ENCODE measurements around the gene RAB3A. TPM values are rescaled to one million over a fixed set of nuclear protein-coding genes. Genes with fewer than 3 reads are reported as not detected.

RAB3A gene
- total and polyA plus RNA-seq, 9 of the 15 experiments (the other 6 are each of a cell fraction or from before 2014, with no cell fraction given), result 0.17 to 5.1 (median 0.90) TPM; not detected in 1

DNA sequence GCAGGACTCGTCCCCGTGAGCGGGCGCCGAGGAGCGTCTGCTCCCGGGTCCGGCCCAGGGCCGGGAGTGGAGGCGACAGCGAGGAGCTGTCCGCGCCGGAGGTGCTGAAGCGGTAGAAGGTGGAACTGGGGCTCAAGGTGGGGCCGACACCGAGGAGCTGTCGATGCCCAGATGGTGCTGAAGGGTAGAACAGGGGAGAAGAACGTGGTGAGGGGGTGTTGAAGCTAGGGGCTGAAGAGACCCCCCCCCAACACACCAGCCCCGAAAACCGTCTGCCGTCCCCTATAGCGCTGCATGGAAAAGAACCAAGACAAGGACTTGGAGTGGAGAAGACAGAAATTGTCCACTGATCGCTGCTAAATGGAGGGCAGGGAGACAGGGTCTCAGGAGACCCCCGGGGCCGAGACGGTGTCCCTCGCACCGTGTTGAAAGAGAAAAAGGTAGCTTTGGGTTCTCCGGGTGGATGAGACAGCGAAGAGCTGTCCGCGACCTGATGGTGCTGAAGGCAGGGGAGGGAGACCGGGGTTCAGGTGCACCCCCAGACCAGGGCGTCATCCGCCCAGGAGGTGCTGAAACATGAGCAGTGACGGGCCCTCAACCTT lies 29.5 kb upstream of the RAB3A start (continued):
- TF ChIP-seq, protein P1, sequence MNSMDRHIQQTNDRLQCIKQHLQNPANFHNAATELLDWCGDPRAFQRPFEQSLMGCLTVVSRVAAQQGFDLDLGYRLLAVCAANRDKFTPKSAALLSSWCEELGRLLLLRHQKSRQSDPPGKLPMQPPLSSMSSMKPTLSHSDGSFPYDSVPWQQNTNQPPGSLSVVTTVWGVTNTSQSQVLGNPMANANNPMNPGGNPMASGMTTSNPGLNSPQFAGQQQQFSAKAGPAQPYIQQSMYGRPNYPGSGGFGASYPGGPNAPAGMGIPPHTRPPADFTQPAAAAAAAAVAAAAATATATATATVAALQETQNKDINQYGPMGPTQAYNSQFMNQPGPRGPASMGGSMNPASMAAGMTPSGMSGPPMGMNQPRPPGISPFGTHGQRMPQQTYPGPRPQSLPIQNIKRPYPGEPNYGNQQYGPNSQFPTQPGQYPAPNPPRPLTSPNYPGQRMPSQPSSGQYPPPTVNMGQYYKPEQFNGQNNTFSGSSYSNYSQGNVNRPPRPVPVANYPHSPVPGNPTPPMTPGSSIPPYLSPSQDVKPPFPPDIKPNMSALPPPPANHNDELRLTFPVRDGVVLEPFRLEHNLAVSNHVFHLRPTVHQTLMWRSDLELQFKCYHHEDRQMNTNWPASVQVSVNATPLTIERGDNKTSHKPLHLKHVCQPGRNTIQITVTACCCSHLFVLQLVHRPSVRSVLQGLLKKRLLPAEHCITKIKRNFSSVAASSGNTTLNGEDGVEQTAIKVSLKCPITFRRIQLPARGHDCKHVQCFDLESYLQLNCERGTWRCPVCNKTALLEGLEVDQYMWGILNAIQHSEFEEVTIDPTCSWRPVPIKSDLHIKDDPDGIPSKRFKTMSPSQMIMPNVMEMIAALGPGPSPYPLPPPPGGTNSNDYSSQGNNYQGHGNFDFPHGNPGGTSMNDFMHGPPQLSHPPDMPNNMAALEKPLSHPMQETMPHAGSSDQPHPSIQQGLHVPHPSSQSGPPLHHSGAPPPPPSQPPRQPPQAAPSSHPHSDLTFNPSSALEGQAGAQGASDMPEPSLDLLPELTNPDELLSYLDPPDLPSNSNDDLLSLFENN (IDR thresholded peaks at IDR 0.05; ENCODE audit: low read depth in 2 of 2, low read length in 2 of 2), result no peak
- TF ChIP-seq, protein P2, sequence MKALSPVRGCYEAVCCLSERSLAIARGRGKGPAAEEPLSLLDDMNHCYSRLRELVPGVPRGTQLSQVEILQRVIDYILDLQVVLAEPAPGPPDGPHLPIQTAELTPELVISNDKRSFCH (CRISPR knock-in tag; IDR thresholded peaks at IDR 0.05), result no peak
- TF ChIP-seq, protein P2 (tag; IDR thresholded peaks at IDR 0.05), result peak; percentile 80; the same call in 1 of the 2 replicates
- TF ChIP-seq ZNF263 (CRISPR knock-in tag; IDR thresholded peaks at IDR 0.05; ENCODE audit: borderline replicate concordance), result peak; percentile 70; the same call in 1 of the 2 replicates
- TF ChIP-seq, protein P3, sequence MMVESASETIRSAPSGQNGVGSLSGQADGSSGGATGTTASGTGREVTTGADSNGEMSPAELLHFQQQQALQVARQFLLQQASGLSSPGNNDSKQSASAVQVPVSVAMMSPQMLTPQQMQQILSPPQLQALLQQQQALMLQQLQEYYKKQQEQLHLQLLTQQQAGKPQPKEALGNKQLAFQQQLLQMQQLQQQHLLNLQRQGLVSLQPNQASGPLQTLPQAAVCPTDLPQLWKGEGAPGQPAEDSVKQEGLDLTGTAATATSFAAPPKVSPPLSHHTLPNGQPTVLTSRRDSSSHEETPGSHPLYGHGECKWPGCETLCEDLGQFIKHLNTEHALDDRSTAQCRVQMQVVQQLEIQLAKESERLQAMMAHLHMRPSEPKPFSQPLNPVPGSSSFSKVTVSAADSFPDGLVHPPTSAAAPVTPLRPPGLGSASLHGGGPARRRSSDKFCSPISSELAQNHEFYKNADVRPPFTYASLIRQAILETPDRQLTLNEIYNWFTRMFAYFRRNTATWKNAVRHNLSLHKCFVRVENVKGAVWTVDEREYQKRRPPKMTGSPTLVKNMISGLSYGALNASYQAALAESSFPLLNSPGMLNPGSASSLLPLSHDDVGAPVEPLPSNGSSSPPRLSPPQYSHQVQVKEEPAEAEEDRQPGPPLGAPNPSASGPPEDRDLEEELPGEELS (CRISPR knock-in tag; IDR thresholded peaks at IDR 0.05; ENCODE audit: borderline replicate concordance), result 0 out of 2 replicates have a peak, but pooled peaks have one; percentile 26
- TF ChIP-seq BCOR (IDR thresholded peaks at IDR 0.05), result 0 out of 2 replicates have a peak, but pooled peaks have one; percentile 29
- TF ChIP-seq CXXC5 (CRISPR knock-in tag; IDR thresholded peaks at IDR 0.05), result peak; percentile 80
- TF ChIP-seq TFAM (CRISPR knock-in tag; conservative IDR thresholded peaks at IDR 0.05), result no peak
- TF ChIP-seq TEAD1 (CRISPR knock-in tag; IDR thresholded peaks at IDR 0.05), result peak in 1 of 2 experiments; percentile 85; a peak in 1 of 4 replicates
- TF ChIP-seq ELF1 (tag; IDR thresholded peaks at IDR 0.05), result no peak
- TF ChIP-seq, protein P4, sequence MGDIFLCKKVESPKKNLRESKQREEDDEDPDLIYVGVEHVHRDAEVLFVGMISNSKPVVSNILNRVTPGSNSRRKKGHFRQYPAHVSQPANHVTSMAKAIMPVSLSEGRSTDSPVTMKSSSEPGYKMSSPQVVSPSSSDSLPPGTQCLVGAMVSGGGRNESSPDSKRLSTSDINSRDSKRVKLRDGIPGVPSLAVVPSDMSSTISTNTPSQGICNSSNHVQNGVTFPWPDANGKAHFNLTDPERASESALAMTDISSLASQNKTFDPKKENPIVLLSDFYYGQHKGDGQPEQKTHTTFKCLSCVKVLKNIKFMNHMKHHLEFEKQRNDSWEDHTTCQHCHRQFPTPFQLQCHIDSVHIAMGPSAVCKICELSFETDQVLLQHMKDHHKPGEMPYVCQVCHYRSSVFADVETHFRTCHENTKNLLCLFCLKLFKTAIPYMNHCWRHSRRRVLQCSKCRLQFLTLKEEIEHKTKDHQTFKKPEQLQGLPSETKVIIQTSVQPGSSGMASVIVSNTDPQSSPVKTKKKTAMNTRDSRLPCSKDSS (IDR thresholded peaks at IDR 0.05; ENCODE audit: low read depth, partially characterized antibody), result no peak
- TF ChIP-seq ZBTB1 (CRISPR knock-in tag; IDR thresholded peaks at IDR 0.05; ENCODE audit: borderline replicate concordance, low read depth), result peak; percentile 76; the same call in 1 of the 2 replicates
- TF ChIP-seq NFATC3 (IDR thresholded peaks at IDR 0.05), result no peak
- TF ChIP-seq MCM5 (IDR thresholded peaks at IDR 0.05; ENCODE audit: low read depth), result no peak
- TF ChIP-seq MXI1 (IDR thresholded peaks at IDR 0.05; ENCODE audit: low read depth, low read length), result peak; percentile 47; the same call in 1 of the 2 replicates
- peak; percentile 82 for TF ChIP-seq ZNF644 (tag; IDR thresholded peaks at IDR 0.05; ENCODE audit: low read depth)
- peak; percentile 17; the same call in 1 of the 2 replicates for TF ChIP-seq ARID2 (IDR thresholded peaks at IDR 0.05)
- no peak for TF ChIP-seq SUPT5H (IDR thresholded peaks at IDR 0.05)
- TF ChIP-seq, protein P5, sequence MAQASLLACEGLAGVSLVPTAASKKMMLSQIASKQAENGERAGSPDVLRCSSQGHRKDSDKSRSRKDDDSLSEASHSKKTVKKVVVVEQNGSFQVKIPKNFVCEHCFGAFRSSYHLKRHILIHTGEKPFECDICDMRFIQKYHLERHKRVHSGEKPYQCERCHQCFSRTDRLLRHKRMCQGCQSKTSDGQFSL (CRISPR knock-in tag; IDR thresholded peaks at IDR 0.05), result no peak
- TF ChIP-seq, protein P5 (tag; IDR thresholded peaks at IDR 0.05), result peak in 1 of 2 experiments; percentile 59; a peak in 1 of 4 replicates
